Endothelial cell of umbilical vein (primary cell): ENCODE results near the gene IFNB1. TPM values are rescaled to one million over a fixed set of nuclear protein-coding genes. Genes with fewer than 3 reads are reported as not detected.

Source experiments
- BruUV-seq: library from RNA; stranded (reverse); fragments of 400-500 nt; replicated peaks from 2 replicates; lab custom pipeline; 2021; lab: Mats Ljungman, UMichigan
- CTCF ChIA-PET: fragments of 300-600, 350-600 bp; sonication (Branson Sonifier 250); formaldehyde crosslinking; loops from one replicate; lab custom pipeline; 2021; ENCODE audit warnings: antibody characterized with exemption, inconsistent platforms; lab: Charles Lee
- POLR2A ChIA-PET: fragments of 300-600, 350-600 bp; sonication (Branson Sonifier 250); formaldehyde crosslinking; loops from one replicate; lab custom pipeline; 2021; ENCODE audit warnings: antibody characterized with exemption, inconsistent platforms; lab: Charles Lee
- DNase-seq: peaks from one replicate; pipeline ENCODE4 v3.0.0-alpha.2; 2011; ENCODE audit warnings: low read depth, low spot score
- FAIRE-seq: peaks from 2 replicates; lab custom pipeline; 2011; peaks lifted over from hg19 to GRCh38; lab: Jason Lieb, UNC
- H2AFZ ChIP-seq: 2 replicates; pipeline ENCODE4 v1.6.0; 2012; ENCODE audit warnings: low read depth, low read length, control low read depth, inconsistent platforms
- H3K27ac ChIP-seq: 2 replicates; pipeline ENCODE4 v1.5.1; 2011; ENCODE audit warnings: low read depth, mild to moderate bottlenecking, control low read depth, low read length, moderate library complexity; ENCODE audit not compliant: insufficient read depth
- H3K27me3 ChIP-seq, 2 experiments: 2 replicates each; pipeline versions ENCODE4 v1.6.0 to v1.6.1; 2011; ENCODE audit warnings: low read length in 2 of 2, mixed read lengths in 1 of 2; ENCODE audit not compliant: control insufficient read depth in 2 of 2, insufficient read depth in 2 of 2
- H3K36me3 ChIP-seq, 2 experiments: 2 replicates in 1 of 2; 3 replicates in 1 of 2; pipeline ENCODE4 v1.5.1; 2011; ENCODE audit warnings: low read length in 2 of 2, mild to moderate bottlenecking in 1 of 2, moderate library complexity in 1 of 2; ENCODE audit not compliant: control insufficient read depth in 2 of 2, insufficient read depth in 2 of 2; ENCODE audit errors: extremely low read depth in 1 of 2
- H3K4me1 ChIP-seq: 3 replicates; pipeline ENCODE4 v1.5.1; 2011; ENCODE audit warnings: mild to moderate bottlenecking, low read length; ENCODE audit not compliant: control insufficient read depth, insufficient read depth; ENCODE audit errors: extremely low read depth
- H3K4me2 ChIP-seq: 2 replicates; pipeline ENCODE4 v1.6.1; 2011; ENCODE audit warnings: low read length, control low read depth, mixed read lengths; ENCODE audit not compliant: insufficient read depth
- H3K4me3 ChIP-seq, 3 experiments: fragments of 200-600 bp in 1 of 3; sonication (generic), shearing (Covaris generic) in 1 of 3; replicated peaks in 1 of 3; 2 replicates each; pipeline ENCODE4 v1.5.1; 2011 to 2016; ENCODE audit warnings: control low read depth in 3 of 3, low read length in 3 of 3, mild to moderate bottlenecking in 2 of 3, inconsistent platforms in 1 of 3, low read depth in 1 of 3, moderate library complexity in 1 of 3; ENCODE audit not compliant: insufficient read depth in 1 of 3
- H3K79me2 ChIP-seq: 2 replicates; pipeline ENCODE4 v1.6.0; 2012; ENCODE audit warnings: low read length, inconsistent platforms; ENCODE audit not compliant: control insufficient read depth, insufficient read depth
- H3K9ac ChIP-seq: replicated peaks from 2 replicates; pipeline ENCODE3; 2011; ENCODE audit warnings: low read length, control low read depth; ENCODE audit not compliant: insufficient read depth; ENCODE audit errors: extremely low read depth
- H3K9me1 ChIP-seq: replicated peaks from 3 replicates; pipeline ENCODE4 v1.6.0; 2011; ENCODE audit warnings: mild to moderate bottlenecking, low read length; ENCODE audit not compliant: control insufficient read depth, insufficient read depth; ENCODE audit errors: extremely low read depth
- H3K9me3 ChIP-seq: replicated peaks from 2 replicates; pipeline ENCODE4 v1.5.1; 2012; ENCODE audit warnings: low read length, inconsistent platforms; ENCODE audit not compliant: control insufficient read depth, insufficient read depth
- H4K20me1 ChIP-seq: replicated peaks from 2 replicates; pipeline ENCODE3; 2011; ENCODE audit warnings: mild to moderate bottlenecking, low read length; ENCODE audit not compliant: control insufficient read depth, insufficient read depth; ENCODE audit errors: extremely low read depth
- CTCF ChIP-seq, 2 donors: IDR thresholded peaks; 1 replicate in 1 of 2; 2 replicates in 1 of 2; pipeline ENCODE4 v1.5.1; 2011; ENCODE audit warnings: low read length in 2 of 2, mild to moderate bottlenecking in 2 of 2, moderate library complexity in 2 of 2, control low read depth in 1 of 2, inconsistent platforms in 1 of 2, low read depth in 1 of 2; ENCODE audit not compliant: insufficient read depth in 1 of 2; ENCODE audit errors: extremely low read depth in 1 of 2
- FOS ChIP-seq: IDR thresholded peaks from 2 replicates; pipeline ENCODE4 v1.6.1; 2011; ENCODE audit warnings: mild to moderate bottlenecking, low read length, moderate library complexity, borderline replicate concordance; ENCODE audit not compliant: insufficient read depth
- GATA2 ChIP-seq: IDR thresholded peaks from 2 replicates; pipeline ENCODE4 v1.7.0; 2011; ENCODE audit warnings: low read depth, mild to moderate bottlenecking, moderate library complexity, mixed read lengths, low read length; ENCODE audit not compliant: insufficient read length, insufficient read depth
- MAX ChIP-seq: IDR thresholded peaks from 2 replicates; pipeline ENCODE4 v1.6.1; 2011; ENCODE audit not compliant: insufficient read depth, insufficient read length
- POLR2A ChIP-seq: IDR thresholded peaks from 2 replicates; pipeline ENCODE4 v1.6.1; 2012; ENCODE audit warnings: low read depth, mild to moderate bottlenecking, control low read depth, low read length
- POLR2AphosphoS5 ChIP-seq: IDR thresholded peaks from 2 replicates; pipeline ENCODE4 v1.6.1; 2012; ENCODE audit warnings: low read depth, mild to moderate bottlenecking, control low read depth, low read length, moderate library complexity; ENCODE audit not compliant: insufficient read depth
- dilution Hi-C: fragments of 300-500 bp; cut with MboI; formaldehyde crosslinking; loops from one replicate; pipeline ENCODE4 v1.15.0; 2019; ENCODE audit warnings: low sequenced_read_pairs; ENCODE audit not compliant: extremely low pct_ligation_motif_present
- intact Hi-C: fragments of 100-400 bp; cut with micrococcal nuclease; formaldehyde crosslinking; loops from one replicate; pipeline ENCODE4 v1.10.0; 2022
- polyA plus RNA-seq, 4 experiments: library from polyadenylated mRNA; depleted of rRNA in 3 of 4; stranded (reverse) in 3 of 4; unstranded in 1 of 4; fragments of >200 nt; gene quantifications; 2 replicates each; pipeline versions ENCODE4 v1.2.1 to v1.2.3, GENCODE V29; 2011 to 2012; ENCODE audit warnings: missing spikeins in 1 of 4
- total RNA-seq: library from RNA; stranded (reverse); gene quantifications from 2 replicates; pipeline ENCODE4 v1.2.3, GENCODE V29; 2021

IFNB1 gene
- total and polyA plus RNA-seq, 2 donors (not counting 3 experiments of a cell fraction or from before 2014, with no cell fraction given), result not detected

GRCh38 chr9:21110708-21111576, 33.2 kb upstream of the IFNB1 start:
- H3K9me3 ChIP-seq, result no peaks in the 10 kb centered on the region
- no peak overlapping the region for H2AFZ ChIP-seq
- ChIA-PET CTCF (interaction anchor here (0.6 to 5.6 kb wide), 90 partner anchors 9 to 1646 kb away, joined by 3 to 123 read pairs (median 4); partner anchors contain the start of genes HACD4, IFNW1 and MLLT3), POLR2A (no interaction called here)
- no peak overlapping the region for H3K9ac ChIP-seq
- dilution Hi-C loops, result no loop called here
- H3K9me1 ChIP-seq, result no peaks in the 10 kb centered on the region
- H3K79me2 ChIP-seq, result no peaks in the 10 kb centered on the region
- no peak overlapping the region for H3K27ac ChIP-seq
- no peaks in the 10 kb centered on the region for H3K4me1 ChIP-seq
- DNase-seq (peak; percentile 74), FAIRE-seq (peak; percentile 82)
- no peak overlapping the region for H3K4me2 ChIP-seq
- intact Hi-C loops, result loop anchor here (1.0 kb wide), 5 partner anchors 170 to 1185 kb away; no protein-coding TSS in a partner anchor
- H3K36me3 ChIP-seq, result no peaks in the 10 kb centered on the region
- no TSS peak for BruUV-seq
- no peak for TF ChIP-seq MAX
- no peak for TF ChIP-seq POLR2AphosphoS5
- TF ChIP-seq POLR2A, result no peak
- no peak for TF ChIP-seq GATA2
- peak; percentile 57 to 58 for TF ChIP-seq CTCF (IDR thresholded peaks at IDR 0.05; ENCODE audit: extremely low read depth in 1 of 2, insufficient read depth in 1 of 2, low read depth in 1 of 2, low read length in 2 of 2)
- no peak for TF ChIP-seq FOS
- H4K20me1 ChIP-seq, result no peaks in the 10 kb centered on the region
- no peak overlapping the region for H3K4me3 ChIP-seq
- H3K27me3 ChIP-seq, result no peaks in the 10 kb centered on the region
